Smooth muscle cell (in vitro differentiated cells): ENCODE measurements around the gene PKD2L1. TPM values are rescaled to one million over a fixed set of nuclear protein-coding genes. Genes with fewer than 3 reads are reported as not detected.

Experiments
- DNase-seq: peaks from one replicate; lab custom pipeline; 2025; ENCODE audit not compliant: unreplicated experiment; lab: John Stamatoyannopoulos, UW
- H2AFZ ChIP-seq: fragments of 200-600 bp; sonication (generic); 2 replicates; pipeline ENCODE4 v1.6.0; 2016; ENCODE audit warnings: antibody characterized with exemption, low read depth, mild to moderate bottlenecking
- H3F3A ChIP-seq: fragments of 200-600 bp; sonication (generic); 2 replicates; pipeline ENCODE4 v1.6.0; 2017; ENCODE audit warnings: antibody characterized with exemption, low read depth
- H3K27ac ChIP-seq: fragments of 200-600 bp; sonication (generic); 2 replicates; pipeline ENCODE4 v1.5.1; 2016; ENCODE audit warnings: low read depth, mild to moderate bottlenecking
- H3K27me3 ChIP-seq: fragments of 200-600 bp; sonication (generic); 2 replicates; pipeline ENCODE4 v1.6.1; 2016; ENCODE audit warnings: low read depth, mild to moderate bottlenecking
- H3K36me3 ChIP-seq: fragments of 200-600 bp; sonication (generic); 2 replicates; pipeline ENCODE4 v1.5.1; 2016; ENCODE audit warnings: low read depth
- H3K4me1 ChIP-seq: fragments of 200-600 bp; sonication (generic); 2 replicates; pipeline ENCODE4 v1.5.1; 2016; ENCODE audit warnings: low read depth
- H3K4me2 ChIP-seq: fragments of 200-600 bp; sonication (generic); 2 replicates; pipeline ENCODE4 v1.6.0; 2016; ENCODE audit warnings: mild to moderate bottlenecking
- H3K4me3 ChIP-seq: fragments of 200-600 bp; sonication (generic); 2 replicates; pipeline ENCODE4 v1.5.1; 2016; ENCODE audit warnings: mild to moderate bottlenecking
- H3K79me2 ChIP-seq: fragments of 200-600 bp; sonication (generic); 2 replicates; pipeline ENCODE4 v1.6.0; 2016; ENCODE audit warnings: low read depth, mild to moderate bottlenecking
- H3K9ac ChIP-seq: fragments of 200-600 bp; sonication (generic); 2 replicates; pipeline ENCODE4 v1.6.0; 2016; ENCODE audit warnings: low read depth
- H3K9me3 ChIP-seq: fragments of 200-600 bp; sonication (generic); replicated peaks from 2 replicates; pipeline ENCODE4 v1.5.1; 2016; ENCODE audit warnings: low read depth
- H4K20me1 ChIP-seq: fragments of 200-600 bp; sonication (generic); 2 replicates; pipeline ENCODE4 v1.6.0; 2016; ENCODE audit warnings: low read depth
- CTCF ChIP-seq: fragments of 200-600 bp; sonication (generic); IDR thresholded peaks from 2 replicates; pipeline ENCODE4 v1.5.1; 2017; ENCODE audit warnings: borderline replicate concordance, mild to moderate bottlenecking, antibody characterized with exemption; ENCODE audit not compliant: insufficient read depth, poor library complexity, severe bottlenecking
- WGBS: methylation state at CpG from one replicate; pipeline ENCODE4 v1.1.7; 2016; ENCODE audit warnings: low lambda C conversion rate; 5-methylcytosine and 5-hydroxymethylcytosine counted together
- polyA plus RNA-seq: library from polyadenylated mRNA; unstranded; fragments of >200 nt; fragmentation: Nextera tagmentation; extraction: Ambion mirVana; gene quantifications from 2 replicates; pipeline ENCODE4 v1.2.1, GENCODE V29; 2016
- total RNA-seq: library from RNA; depleted of rRNA; stranded (reverse); fragments of >200 nt; gene quantifications from 2 replicates; pipeline ENCODE4 v1.2.3, GENCODE V29; 2014

The PKD2L1 gene
- total and polyA plus RNA-seq, 2 experiments from 2014 or later, result not detected

- H3K36me3 ChIP-seq, result no peaks in the 10 kb centered on the region
- no peak overlapping the region for H3K9ac ChIP-seq
- TF ChIP-seq CTCF, result no peak
- H3K4me2 ChIP-seq, result no peak overlapping the region
- H3F3A ChIP-seq, result peaks cover 4% of the 10 kb centered on the region
- H3K79me2 ChIP-seq, result peaks cover 24% of the 10 kb centered on the region
- DNase-seq, result no peak
- no peak overlapping the region for H3K4me3 ChIP-seq
- WGBS, result 67% methylated on average over 3 of the region's 3 CpGs
- H2AFZ ChIP-seq, result no peak overlapping the region
- peaks cover 21% of the 10 kb centered on the region for H4K20me1 ChIP-seq
- peaks cover 30% of the 10 kb centered on the region for H3K4me1 ChIP-seq
- H3K9me3 ChIP-seq, result no peaks in the 10 kb centered on the region
- no peak overlapping the region for H3K27ac ChIP-seq
- H3K27me3 ChIP-seq, result no peaks in the 10 kb centered on the region
Observed at GRCh38 chr10:100344241-100344788, 14.3 kb upstream of the PKD2L1 start.

GRCh38 chr10:100342627-100342972 lies 12.6 kb upstream of the PKD2L1 start:
- no peak overlapping the region for H3K27ac ChIP-seq
- H3K4me2 ChIP-seq, result no peak overlapping the region
- H3K4me1 ChIP-seq, result peaks cover 16% of the 10 kb centered on the region
- H3F3A ChIP-seq, result peaks cover 4% of the 10 kb centered on the region
- H3K4me3 ChIP-seq, result no peak overlapping the region
- DNase-seq, result no peak
- H2AFZ ChIP-seq, result no peak overlapping the region
- peaks cover 3% of the 10 kb centered on the region for H4K20me1 ChIP-seq
- H3K9ac ChIP-seq, result no peak overlapping the region
- no peak for TF ChIP-seq CTCF
- no peaks in the 10 kb centered on the region for H3K36me3 ChIP-seq
- no peaks in the 10 kb centered on the region for H3K27me3 ChIP-seq
- 78% methylated on average over 7 of the region's 7 CpGs for WGBS
- peaks cover 7% of the 10 kb centered on the region for H3K79me2 ChIP-seq
- no peaks in the 10 kb centered on the region for H3K9me3 ChIP-seq

- H3K27me3 ChIP-seq, result no peaks in the 10 kb centered on the region
- H3F3A ChIP-seq, result peaks cover 4% of the 10 kb centered on the region
- no peak overlapping the region for H3K4me3 ChIP-seq
- no peaks in the 10 kb centered on the region for H4K20me1 ChIP-seq
- no peak overlapping the region for H3K4me2 ChIP-seq
- H3K36me3 ChIP-seq, result no peaks in the 10 kb centered on the region
- no peak overlapping the region for H3K27ac ChIP-seq
- H3K9ac ChIP-seq, result no peak overlapping the region
- no peak for DNase-seq
- peak overlapping the region; percentile 72 for H2AFZ ChIP-seq
- H3K4me1 ChIP-seq, result peaks cover 16% of the 10 kb centered on the region
- 30% methylated on average over 9 of the region's 9 CpGs for WGBS
- peak; percentile 59 for TF ChIP-seq CTCF
- H3K9me3 ChIP-seq, result no peaks in the 10 kb centered on the region
- H3K79me2 ChIP-seq, result peaks cover 2% of the 10 kb centered on the region
Observed at GRCh38 chr10:100341953-100342626, 12.1 kb upstream of the PKD2L1 start.
